Superior temporal gyrus (tissue), 1 donor: Measurements from ENCODE around the gene OR51A4.
"Not testable (repeated sequence)": the region's sequence is repeated elsewhere in the genome, so short reads cannot be mapped to it uniquely, and the experiment has no call there.

Source experiments
- DNase-seq: peaks from one replicate; pipeline ENCODE4 v3.0.0-alpha.2; 2016; ENCODE audit errors: extremely low spot score

OR51A4 gene

DNA sequence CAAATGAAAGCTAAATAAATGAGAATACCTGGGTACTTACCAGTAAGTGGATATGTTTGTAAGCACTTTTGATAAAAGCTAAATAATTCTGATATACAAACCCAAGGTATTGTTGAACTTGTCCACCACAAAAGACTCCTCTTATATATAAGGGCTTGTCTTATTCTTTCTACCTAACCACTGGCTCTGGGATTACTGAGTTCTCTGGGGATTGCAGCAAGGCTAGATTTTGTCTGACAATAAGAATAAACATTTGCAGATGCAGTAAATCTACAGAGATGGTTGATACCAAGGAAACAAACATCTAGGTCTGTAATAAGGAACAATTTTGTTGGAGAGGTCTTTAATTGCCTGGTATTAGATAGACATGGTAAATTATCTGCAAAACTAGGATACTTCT lies at the start of gene OR51A4:
TSS of gene OR51A4 (minus strand) at position 101 of the 400 bp plus-strand sequence. CDS start 505 bp downstream, outside the sequence.
- no peak for DNase-seq

- no peak for DNase-seq
Measured at GRCh38 chr11:4994551-4994950, 47.1 kb upstream of the OR51A4 start, which contains the start of gene OR51L1. Gene OR51L1 (plus strand): TSS chr11:4994851. CDS start chr11:4998983, 4,132 bp downstream.

DNA sequence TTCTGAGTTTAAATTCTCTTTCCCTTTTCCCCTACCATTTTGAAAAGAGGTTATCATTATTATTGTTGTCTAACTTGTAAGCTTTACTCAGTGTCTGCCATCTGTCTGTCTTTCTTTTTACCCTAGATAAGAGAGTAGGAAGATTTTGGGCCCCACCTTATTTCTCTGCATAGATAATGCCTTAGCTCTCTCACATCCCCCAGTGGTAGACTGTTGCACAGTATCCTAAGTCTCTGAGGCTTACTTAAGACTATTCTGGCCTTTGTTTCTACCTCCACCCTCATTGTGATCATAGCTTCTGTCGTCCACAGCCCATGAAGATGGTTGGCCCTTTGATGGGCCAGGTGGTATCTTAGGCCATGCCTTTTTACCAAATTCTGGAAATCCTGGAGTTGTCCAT lies 43.7 kb upstream of the OR51A4 start:
- DNase-seq = no peak

DNA sequence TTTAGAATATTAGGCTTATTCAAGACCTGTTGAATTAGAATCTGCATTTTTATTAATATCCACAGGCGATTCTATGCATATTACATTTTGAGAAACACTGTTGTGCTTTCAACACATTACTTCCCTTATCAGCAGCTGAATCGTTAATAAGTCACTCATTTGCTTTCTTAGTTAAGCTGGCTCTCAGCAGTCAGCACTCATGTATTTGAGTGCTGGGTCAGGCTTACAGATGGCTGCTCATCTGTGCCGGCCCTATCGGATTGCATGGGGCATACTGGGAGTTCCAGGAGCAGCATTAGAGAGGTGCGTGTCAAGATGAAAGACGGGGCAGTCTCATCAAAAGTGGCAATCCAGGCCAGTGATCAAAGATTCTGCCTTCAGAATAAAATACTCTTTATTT lies 36.4 kb upstream of the OR51A4 start:
- no peak for DNase-seq

GRCh38 chr11:4982678-4983077 lies 35.3 kb upstream of the OR51A4 start:
- no peak for DNase-seq

- no peak for DNase-seq
Measured at GRCh38 chr11:4979036-4979435, 31.6 kb upstream of the OR51A4 start.

GRCh38 chr11:4975436-4975835 lies 28.0 kb upstream of the OR51A4 start:
- DNase-seq = no peak

DNA sequence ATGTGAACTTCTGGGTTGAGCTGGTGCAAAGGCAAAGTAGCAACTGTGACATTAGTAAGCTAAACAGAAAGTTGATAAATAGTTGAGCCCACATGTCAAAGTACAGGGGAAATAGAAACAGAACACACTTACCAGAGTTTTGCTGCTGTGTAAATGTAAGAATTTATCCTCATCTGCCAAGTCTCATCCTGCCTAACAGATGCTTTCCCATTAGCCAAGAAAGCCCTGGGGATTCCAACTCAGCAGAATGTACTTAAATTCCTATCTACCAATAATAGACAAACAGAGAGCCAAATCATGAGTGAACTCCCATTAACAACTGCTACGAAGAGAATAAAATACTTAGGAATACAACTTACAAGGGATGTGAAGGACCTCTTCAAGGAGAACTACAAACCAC lies 15.4 kb upstream of the OR51A4 start:
- DNase-seq = no peak

DNA sequence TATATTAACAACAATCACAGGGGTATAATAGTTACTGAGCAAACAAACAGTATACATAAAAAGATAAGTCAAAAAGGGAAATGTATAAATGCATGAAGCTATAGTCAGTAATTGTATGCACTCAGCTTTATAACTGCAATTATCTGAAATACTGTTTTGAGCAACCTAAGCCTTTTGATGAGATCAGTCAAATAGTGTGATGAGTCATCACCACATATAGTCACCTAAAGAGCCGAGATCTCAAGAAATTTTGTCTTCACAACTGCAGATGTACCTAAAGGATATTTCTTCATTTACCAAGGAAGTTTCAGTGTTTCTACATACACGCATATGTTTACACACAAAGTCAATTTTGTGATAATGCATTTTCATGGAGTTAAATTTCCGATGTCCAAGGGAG lies 13.5 kb upstream of the OR51A4 start:
- no peak for DNase-seq

- no peak for DNase-seq
Measured at GRCh38 chr11:4957396-4957795, 10.0 kb upstream of the OR51A4 start.

DNA sequence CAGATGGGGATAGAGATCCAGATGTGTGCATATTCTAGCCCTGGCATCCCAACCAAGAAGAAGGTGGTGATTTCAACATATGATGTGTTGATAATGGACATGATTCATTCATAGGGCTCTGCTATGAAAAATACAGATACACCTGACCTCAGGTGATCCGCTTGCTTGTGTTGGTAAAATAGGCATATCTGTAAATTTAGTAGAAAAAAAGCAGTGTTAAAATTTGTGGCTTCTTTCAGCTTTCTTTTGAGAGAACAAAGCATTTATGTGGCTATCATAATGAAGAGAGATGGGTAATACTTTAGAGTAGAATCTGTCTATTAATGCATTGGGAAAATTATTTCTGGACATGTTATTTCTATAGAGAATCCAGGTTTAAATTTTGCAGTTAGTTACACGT lies 8.2 kb upstream of the OR51A4 start, which contains the start of gene OR51A2:
TSS of gene OR51A2 (minus strand) at position 101 of the 400 bp plus-strand sequence. CDS start at position 101, 0 bp downstream.
- not testable (repeated sequence) for DNase-seq

DNA sequence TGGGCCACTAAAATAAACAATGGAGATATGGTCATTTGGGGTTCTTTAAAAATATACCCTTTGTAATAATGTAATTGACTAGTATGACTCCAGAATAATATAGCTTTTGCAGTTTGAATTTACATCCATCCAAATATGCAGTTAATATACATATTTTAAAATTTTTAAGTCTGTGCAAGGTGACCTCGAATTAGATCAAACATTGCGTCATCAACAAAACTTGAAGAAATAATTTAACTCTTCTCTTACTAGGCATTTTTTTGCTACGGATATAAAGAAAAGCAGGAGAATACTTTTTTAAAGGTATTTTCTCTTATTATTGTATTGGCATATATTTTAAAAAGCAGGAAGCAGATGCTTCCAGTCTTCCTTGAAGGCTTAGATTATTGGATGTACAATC lies 10.7 kb downstream of the OR51A4 start:
- no peak for DNase-seq

DNA sequence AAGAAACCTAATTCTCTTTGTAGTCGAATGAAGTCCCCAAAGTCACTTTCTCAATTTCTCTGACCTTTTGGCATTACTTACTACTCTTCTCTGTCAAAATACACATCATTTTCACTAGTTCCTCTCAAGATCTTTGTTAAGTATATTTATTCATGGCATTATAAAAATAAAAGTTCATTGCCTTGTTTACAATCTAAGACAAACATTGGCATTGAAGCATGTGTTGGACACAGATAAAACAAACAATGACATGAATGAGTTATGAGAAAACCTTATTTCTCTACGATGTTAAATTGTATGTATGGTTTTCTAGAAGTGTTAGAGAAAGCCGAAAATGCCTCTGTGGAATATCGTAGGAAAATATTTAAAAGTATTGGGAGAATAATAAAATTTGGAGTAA lies 14.7 kb downstream of the OR51A4 start:
- DNase-seq = no peak

DNA sequence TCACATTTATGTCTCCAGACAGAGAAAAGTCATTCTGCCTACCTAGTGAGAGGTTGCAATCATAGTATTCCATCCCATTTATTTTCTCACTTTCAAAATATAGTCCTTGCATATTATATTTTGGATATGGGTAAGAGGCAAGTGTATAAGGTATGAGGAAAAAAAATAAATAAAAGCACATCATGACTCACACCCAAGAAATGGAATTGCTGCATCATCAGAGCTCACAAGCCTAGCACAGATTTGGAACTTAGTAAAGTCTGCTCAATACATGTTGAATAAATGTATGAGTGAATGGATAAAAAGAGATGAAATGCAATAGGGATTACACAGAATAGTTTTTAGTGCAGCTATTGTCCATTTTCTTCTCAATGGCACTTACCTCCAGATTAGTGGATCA lies 20.8 kb downstream of the OR51A4 start:
- no peak for DNase-seq

- no peak for DNase-seq
Measured at GRCh38 chr11:4924239-4924638, 23.2 kb downstream of the OR51A4 start, which contains the start of gene OR51G1. Gene OR51G1 (minus strand): TSS chr11:4924339. CDS start chr11:4924339, 0 bp downstream.

GRCh38 chr11:4922304-4922703 lies 25.1 kb downstream of the OR51A4 start:
- no peak for DNase-seq

GRCh38 chr11:4921796-4922195 lies 25.6 kb downstream of the OR51A4 start:
- DNase-seq = no peak

DNA sequence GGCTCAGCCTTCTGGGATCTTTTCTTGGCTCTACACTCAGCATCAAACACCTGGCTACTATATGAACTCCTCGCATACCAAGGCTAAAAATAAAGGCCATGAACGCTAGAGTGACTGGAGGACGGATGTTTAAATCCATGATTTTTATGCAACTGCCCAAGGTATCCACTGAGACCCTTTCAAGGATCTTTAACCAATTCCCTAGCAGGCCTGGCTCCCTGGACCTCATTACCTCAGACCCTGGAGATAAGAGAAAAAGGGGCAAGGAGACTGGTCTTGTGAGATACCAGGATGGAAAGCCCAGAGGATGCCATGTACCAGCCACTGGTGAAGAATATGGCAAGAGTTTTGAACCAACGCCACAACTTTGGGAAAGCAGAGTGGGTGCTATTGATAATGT lies 28.2 kb downstream of the OR51A4 start, which contains the start of gene OR51G2:
TSS of gene OR51G2 (minus strand) at position 101 of the 400 bp plus-strand sequence. CDS start 3,687 bp downstream, outside the sequence.
- no peak for DNase-seq

GRCh38 chr11:4916581-4916980 lies 30.8 kb downstream of the OR51A4 start:
- DNase-seq = no peak

- no peak for DNase-seq
Measured at GRCh38 chr11:4903484-4903883, 43.9 kb downstream of the OR51A4 start, which contains the start of gene OR51A7. Gene OR51A7 (plus strand): TSS chr11:4903783. CDS start chr11:4907370, 3,587 bp downstream.
